ENCODE measurements around the gene TLE4. TPM values are rescaled to one million over a fixed set of nuclear protein-coding genes. Genes with fewer than 3 reads are reported as not detected.
A peak's percentile ranks its signal among the peaks of the same experiment; 100 is the strongest.
"Not testable (repeated sequence)": the region's sequence is repeated elsewhere in the genome, so short reads cannot be mapped to it uniquely, and the experiment has no call there.

Gene TLE4
- total RNA-seq, 8 experiments from 2014 or later, result 30.1 to 93.9 (median 56.2) TPM

DNA sequence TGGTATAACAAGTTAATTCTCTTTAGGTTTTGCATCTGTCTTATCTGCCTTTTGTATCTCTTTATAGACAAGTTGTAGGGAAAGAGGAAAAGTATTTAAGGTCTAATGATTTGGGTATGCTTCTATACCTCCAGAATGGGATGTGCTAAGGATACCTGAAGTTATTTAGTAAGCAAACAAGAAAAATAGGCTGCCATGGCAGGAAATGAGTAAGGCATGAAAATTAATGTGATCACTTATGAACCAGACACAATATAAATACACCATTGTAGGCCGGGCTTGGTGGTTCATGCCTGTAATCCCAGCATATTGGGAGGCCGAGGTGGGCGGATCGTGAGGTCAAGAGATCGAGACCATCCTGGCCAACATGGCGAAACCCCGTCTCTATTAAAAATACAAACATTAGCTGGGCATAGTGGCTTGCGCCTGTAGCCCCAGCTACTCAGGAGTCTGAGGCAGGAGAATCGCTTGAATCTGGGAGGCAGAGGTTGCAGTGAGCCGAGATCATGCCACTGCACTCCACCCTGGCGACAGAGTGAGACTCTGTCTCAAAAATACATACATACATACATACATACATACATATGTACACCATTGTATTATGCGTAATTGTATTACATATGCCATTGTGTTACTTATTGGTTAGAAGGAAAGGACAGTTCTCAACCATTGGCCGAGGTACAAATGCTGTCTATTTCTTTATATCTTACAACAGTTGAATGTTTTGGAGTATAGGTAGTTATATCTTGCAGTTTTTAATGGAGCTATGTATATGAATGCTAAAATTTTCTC is 83.0 kb downstream of the TLE4 start:
- H3K27ac ChIP-seq; H3K4me3 ChIP-seq; in situ Hi-C loops (cut with MboI; ENCODE audit: low pct_unique_long_range_greater_than_20kb in 2 of 9, low sequenced_read_pairs in 9 of 9, unreplicated experiment in 9 of 9): not testable (repeated sequence)
- H3K4me1 ChIP-seq (replicated peaks in 1 of 2), result peaks cover 10 to 30% of the 10 kb centered on the region in 2 donors
- ATAC-seq (replicated peaks in 6 of 8), result peak in 3 of 8 experiments; percentile 58 to 85 (median 65)
- WGBS, 10 experiments, result 0 to 100% (median 85%) methylated on average over 1 to 12 of the region's 13 CpGs; no CpG with 5 or more reads in 1 of the 10 experiments

DNA sequence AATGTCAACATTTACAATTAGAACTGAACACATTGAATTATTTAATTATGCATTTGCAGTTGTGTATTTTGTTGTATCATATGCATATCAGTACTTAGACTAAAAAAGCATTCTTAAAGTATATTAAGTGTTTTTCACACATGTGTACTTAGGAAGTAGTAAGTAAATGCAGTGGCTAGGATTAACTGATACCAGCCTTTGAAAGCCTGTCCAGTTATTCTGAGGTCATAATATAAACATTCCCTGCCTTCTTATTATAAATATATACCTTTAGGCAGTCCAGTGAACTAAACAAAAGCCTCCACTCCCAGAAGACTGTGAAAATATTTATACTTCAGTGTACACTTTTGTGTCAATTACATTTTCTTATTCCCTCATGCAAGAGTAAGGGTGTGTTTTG is 83.8 kb downstream of the TLE4 start:
- H3K4me1 ChIP-seq (replicated peaks in 1 of 2), result peaks cover 10 to 29% of the 10 kb centered on the region in 2 donors
- in situ Hi-C loops (cut with MboI; ENCODE audit: low pct_unique_long_range_greater_than_20kb in 2 of 9, low sequenced_read_pairs in 9 of 9, unreplicated experiment in 9 of 9), result no loop called here
- H3K4me3 ChIP-seq, result no peak overlapping the region
- no peak overlapping the region for H3K27ac ChIP-seq
- ATAC-seq (replicated peaks in 6 of 8), result peak in 3 of 8 experiments; percentile 65 to 80 (median 73)

DNA sequence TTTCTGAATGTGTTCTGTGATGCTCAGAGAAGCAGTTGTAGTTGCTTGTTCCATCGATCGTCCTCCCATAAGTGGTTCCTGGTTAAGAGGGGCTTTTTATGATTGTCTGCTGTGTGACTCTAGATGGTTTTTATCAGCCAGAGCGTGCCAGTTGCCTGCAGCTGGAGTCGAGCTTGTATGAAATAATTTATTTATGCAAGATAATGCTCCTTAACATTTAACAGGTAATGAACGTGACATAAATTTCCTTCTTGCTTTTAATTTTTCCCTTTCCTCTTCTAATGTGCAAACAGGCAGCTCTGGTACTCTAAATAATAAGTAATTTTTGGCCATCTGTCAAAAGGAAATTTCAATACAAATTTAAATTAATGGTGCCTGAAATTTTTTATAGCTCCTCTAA is 84.4 kb downstream of the TLE4 start:
- 60 to 97% (median 90%) methylated on average over 2 to 5 of the region's 5 CpGs; no CpG with 5 or more reads in 2 of the 10 experiments for WGBS, 10 experiments
- ATAC-seq (replicated peaks in 6 of 8), result peak in 2 of 8 experiments; percentile 28 to 53
- H3K27ac ChIP-seq, result no peak overlapping the region
- H3K4me1 ChIP-seq (replicated peaks in 1 of 2), result peaks cover 6 to 29% of the 10 kb centered on the region in 2 donors
- in situ Hi-C loops (cut with MboI; ENCODE audit: low pct_unique_long_range_greater_than_20kb in 2 of 9, low sequenced_read_pairs in 9 of 9, unreplicated experiment in 9 of 9), result no loop called here
- no peak overlapping the region for H3K4me3 ChIP-seq

DNA sequence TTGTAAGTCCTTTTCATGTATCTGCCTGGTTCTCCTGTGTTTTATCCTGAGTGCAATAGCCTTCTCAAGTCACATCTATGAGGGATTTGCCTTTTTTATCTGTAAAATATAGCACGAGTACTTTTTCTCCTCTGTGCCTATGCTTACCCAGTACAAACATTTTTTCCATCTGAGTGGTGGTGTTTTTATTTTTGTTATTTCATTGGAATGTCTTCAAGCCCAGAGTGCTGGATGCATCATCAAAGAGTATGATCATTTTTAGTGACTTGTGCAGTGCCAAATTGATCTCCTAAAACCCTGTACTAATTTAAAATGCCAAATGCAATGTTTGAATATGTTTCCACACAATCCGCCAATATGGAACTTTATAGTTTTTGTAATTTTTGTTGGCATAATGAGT is 86.1 kb downstream of the TLE4 start:
- Histone ChIP-seq H3K4me3 (no peak overlapping the region), H3K27ac (no peak overlapping the region), H3K4me1 (replicated peaks in 1 of 2) (peaks cover 16 to 41% of the 10 kb centered on the region in 2 donors)
- WGBS, 10 experiments, result 14 to 100% (median 86%) methylated on average over 1 to 2 of the region's 2 CpGs
- in situ Hi-C loops (cut with MboI; ENCODE audit: low pct_unique_long_range_greater_than_20kb in 2 of 9, low sequenced_read_pairs in 9 of 9, unreplicated experiment in 9 of 9), result no loop called here
- no peak for ATAC-seq (replicated peaks in 6 of 8)

DNA sequence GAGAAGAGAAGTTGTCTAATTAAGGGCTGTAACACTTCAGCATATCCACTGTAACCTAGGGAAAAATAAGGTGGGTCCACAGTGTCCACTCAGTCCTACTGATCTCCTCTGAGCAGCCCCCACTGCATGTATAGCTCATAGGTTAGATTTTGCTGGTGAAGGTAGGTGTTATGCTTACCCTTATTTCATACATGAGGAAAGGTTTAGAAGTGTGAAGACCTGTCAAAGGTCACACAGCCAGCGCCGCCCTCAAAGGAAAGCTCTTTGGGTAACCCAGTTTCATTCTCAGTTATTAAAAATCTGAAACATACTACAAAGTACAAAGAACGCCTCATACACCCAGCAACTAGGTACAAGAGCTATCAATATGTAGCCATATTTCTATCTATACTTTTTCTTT is 87.2 kb downstream of the TLE4 start:
- WGBS, 10 experiments, result 92 to 100% (median 100%) methylated on average over 1 to 3 of the region's 3 CpGs; no CpG with 5 or more reads in 1 of the 10 experiments
- ATAC-seq (replicated peaks in 6 of 8), result no peak
- H3K4me1 ChIP-seq (replicated peaks in 1 of 2), result peaks cover 23 to 49% of the 10 kb centered on the region in 2 donors
- no peak overlapping the region for H3K4me3 ChIP-seq
- H3K27ac ChIP-seq, result no peak overlapping the region
- in situ Hi-C loops (cut with MboI; ENCODE audit: low pct_unique_long_range_greater_than_20kb in 2 of 9, low sequenced_read_pairs in 9 of 9, unreplicated experiment in 9 of 9), result no loop called here

DNA sequence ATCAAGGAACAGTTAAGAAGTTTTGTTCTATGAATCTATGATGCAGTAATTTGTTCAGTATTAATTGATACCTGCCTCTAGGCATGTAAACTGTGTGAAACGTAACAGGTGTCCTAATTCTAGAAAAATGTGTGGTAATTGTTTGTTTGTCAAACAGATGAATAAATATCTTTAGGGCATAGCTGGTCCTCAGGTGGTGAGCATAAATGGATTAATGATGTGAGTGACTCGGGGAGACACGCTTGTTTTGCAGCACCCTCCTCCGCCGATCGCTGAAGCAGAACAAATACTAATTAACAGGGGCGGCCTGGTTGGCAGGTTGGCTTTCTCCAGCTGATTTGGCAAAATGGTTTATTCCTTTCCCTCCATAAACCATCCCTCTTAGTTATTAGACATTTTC is 88.8 kb downstream of the TLE4 start:
- no peak for ATAC-seq (replicated peaks in 6 of 8)
- Histone ChIP-seq H3K4me3 (no peak overlapping the region), H3K27ac (no peak overlapping the region), H3K4me1 (replicated peaks in 1 of 2) (peaks cover 39 to 63% of the 10 kb centered on the region in 2 donors)
- in situ Hi-C loops (cut with MboI; ENCODE audit: low pct_unique_long_range_greater_than_20kb in 2 of 9, low sequenced_read_pairs in 9 of 9, unreplicated experiment in 9 of 9), result no loop called here
- 28 to 98% (median 71%) methylated on average over 3 to 7 of the region's 7 CpGs for WGBS, 10 experiments

DNA sequence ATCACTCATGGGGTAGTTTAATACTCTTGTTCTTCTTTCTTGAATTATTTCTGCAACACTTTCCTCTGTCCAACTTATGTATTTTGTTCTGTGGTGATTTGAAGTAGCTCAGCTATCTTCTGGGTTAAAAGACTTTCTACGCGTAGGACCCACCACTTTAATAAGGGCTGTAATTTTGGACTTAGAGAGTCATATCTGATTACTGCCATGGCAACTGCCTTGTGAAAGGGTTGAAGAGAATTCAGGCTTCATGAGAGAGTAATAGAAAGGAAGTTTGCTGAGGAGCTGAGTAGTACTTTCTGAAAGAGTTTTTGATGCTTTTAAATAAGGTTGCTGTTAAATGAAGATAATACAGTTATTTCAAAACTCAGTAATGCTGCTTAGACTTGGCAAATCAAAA is 89.5 kb downstream of the TLE4 start:
- Histone ChIP-seq H3K4me3 (no peak overlapping the region), H3K27ac (no peak overlapping the region), H3K4me1 (replicated peaks in 1 of 2) (peaks cover 41 to 63% of the 10 kb centered on the region in 2 donors)
- in situ Hi-C loops (cut with MboI; ENCODE audit: low pct_unique_long_range_greater_than_20kb in 2 of 9, low sequenced_read_pairs in 9 of 9, unreplicated experiment in 9 of 9), result no loop called here
- 54 to 100% (median 83%) methylated on average over 2 of the region's 2 CpGs; no CpG with 5 or more reads in 3 of the 10 experiments for WGBS, 10 experiments
- ATAC-seq (replicated peaks in 6 of 8), result no peak

DNA sequence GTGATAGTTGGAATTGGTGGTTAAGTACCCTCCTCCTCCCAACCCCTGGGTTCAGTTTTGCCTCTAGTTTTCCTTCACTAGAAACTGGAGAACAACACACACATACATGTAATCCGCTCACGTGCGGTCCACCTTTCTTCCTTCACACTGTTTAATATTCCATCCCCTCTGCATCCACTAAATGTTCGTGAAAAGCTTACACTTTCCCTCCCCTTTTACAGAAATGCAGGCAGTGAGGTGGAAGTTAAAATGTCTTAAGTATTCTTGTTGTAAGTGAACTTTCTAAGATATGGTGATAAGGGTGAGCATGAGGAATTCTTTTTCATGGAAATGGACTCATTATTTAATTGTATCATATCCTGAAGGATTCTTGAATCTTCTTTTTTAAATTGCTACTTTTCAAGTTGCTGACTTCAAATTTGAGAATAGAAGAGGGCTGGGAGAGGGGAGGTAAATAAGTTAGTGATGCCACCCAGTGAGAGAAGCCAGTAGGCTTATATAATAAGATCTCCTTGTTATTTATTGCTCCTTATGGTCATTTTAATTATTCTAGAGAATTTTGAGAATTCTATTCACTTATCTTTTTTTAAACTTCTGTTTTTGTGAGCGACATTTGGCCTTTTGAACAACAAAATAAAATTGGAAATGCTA is 90.2 kb downstream of the TLE4 start:
- peak in 1 of 8 experiments; percentile 2 for ATAC-seq (replicated peaks in 6 of 8)
- 11 to 78% (median 50%) methylated on average over 2 to 5 of the region's 5 CpGs; no CpG with 5 or more reads in 1 of the 10 experiments for WGBS, 10 experiments
- peak overlapping the region in 1 of 2 donors; percentile 9 for H3K27ac ChIP-seq
- peaks cover 45 to 58% of the 10 kb centered on the region in 2 donors for H3K4me1 ChIP-seq (replicated peaks in 1 of 2)
- H3K4me3 ChIP-seq, result no peak overlapping the region
- in situ Hi-C loops (cut with MboI; ENCODE audit: low pct_unique_long_range_greater_than_20kb in 2 of 9, low sequenced_read_pairs in 9 of 9, unreplicated experiment in 9 of 9), result no loop called here

DNA sequence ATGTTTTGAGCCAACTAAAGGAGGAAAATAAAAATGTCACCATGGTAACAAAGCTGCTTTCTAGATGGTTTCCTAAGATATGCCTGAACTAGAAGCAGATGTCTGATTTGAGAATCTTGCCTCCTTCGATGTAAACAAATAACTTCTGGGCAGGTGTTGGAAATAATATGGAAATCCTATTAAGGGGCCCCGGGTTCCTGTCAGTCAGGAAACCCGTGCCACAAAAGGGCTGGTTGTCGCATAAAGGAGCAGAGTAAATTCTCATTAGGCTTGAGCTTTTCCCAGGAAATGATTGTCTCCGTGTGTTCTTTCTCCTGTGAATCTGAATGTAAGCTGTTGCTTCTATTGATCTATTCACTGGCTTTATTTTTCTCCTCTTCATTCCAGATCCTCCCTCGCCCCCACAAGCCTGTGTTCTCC is 90.8 kb downstream of the TLE4 start:
- H3K4me1 ChIP-seq (replicated peaks in 1 of 2), result peaks cover 49 to 60% of the 10 kb centered on the region in 2 donors
- ATAC-seq (replicated peaks in 6 of 8), result peak; percentile 10 to 29 (median 18)
- H3K4me3 ChIP-seq, result peak overlapping the region in 1 of 5 donors; percentile 19
- 0 to 23% (median 0%) methylated on average over 1 to 4 of the region's 6 CpGs; no CpG with 5 or more reads in 1 of the 10 experiments for WGBS, 10 experiments
- no peak overlapping the region for H3K27ac ChIP-seq
- in situ Hi-C loops (cut with MboI; ENCODE audit: low pct_unique_long_range_greater_than_20kb in 2 of 9, low sequenced_read_pairs in 9 of 9, unreplicated experiment in 9 of 9), result no loop called here

DNA sequence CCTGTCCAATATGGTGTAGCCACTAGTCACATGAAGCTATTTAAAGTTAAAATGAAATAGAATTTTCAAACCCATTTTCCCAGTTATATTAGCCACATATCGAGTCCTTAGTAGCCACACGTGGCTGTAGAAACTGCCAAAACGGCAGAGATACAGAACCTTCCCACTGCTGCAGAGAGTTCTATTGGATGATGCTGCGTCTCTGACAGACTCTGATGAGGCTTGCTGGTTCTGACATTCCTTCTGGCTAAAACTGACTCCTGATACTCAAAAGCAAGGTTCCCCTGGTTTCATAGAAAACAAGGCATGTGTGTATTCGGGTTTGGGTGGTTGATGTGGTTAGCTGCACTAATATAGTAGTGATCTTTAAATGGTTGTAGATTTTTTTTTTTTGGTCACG is 91.5 kb downstream of the TLE4 start:
- 0 to 100% (median 13%) methylated on average over 1 to 4 of the region's 6 CpGs; no CpG with 5 or more reads in 3 of the 10 experiments for WGBS, 10 experiments
- peak in 4 of 8 experiments; percentile 13 to 22 (median 16) for ATAC-seq (replicated peaks in 6 of 8)
- in situ Hi-C loops (cut with MboI; ENCODE audit: low pct_unique_long_range_greater_than_20kb in 2 of 9, low sequenced_read_pairs in 9 of 9, unreplicated experiment in 9 of 9), result no loop called here
- Histone ChIP-seq H3K4me1 (replicated peaks in 1 of 2) (peaks cover 56 to 67% of the 10 kb centered on the region in 2 donors), H3K4me3 (peak overlapping the region; percentile 3 to 19 (median 7)), H3K27ac (peak overlapping the region; percentile 12 to 15)

DNA sequence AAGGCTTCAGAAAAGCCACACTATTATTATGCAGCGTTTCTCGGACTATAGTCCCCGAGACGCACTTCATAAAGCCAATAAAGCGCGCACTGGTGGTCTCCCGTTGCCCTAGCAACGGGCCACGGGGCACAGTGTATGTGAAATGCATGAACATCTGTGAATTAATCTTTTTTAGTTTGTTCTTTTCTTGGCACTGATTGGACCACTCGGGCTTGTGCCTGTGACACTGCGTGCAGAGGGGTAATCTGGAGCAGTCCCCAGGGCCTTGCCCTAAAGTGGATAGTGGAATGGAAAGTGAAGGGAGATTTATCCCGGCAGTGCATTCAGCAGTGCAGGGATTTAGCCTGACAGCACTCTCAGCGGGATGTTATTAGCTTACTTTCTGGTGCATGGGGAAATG is 92.1 kb downstream of the TLE4 start:
- 0 to 80% (median 2%) methylated on average over 1 to 9 of the region's 13 CpGs; no CpG with 5 or more reads in 4 of the 10 experiments for WGBS, 10 experiments
- Histone ChIP-seq H3K4me1 (replicated peaks in 1 of 2) (peaks cover 61 to 73% of the 10 kb centered on the region in 2 donors), H3K4me3 (peak overlapping the region; percentile 3 to 19 (median 7)), H3K27ac (no peak overlapping the region)
- in situ Hi-C loops (cut with MboI; ENCODE audit: low pct_unique_long_range_greater_than_20kb in 2 of 9, low sequenced_read_pairs in 9 of 9, unreplicated experiment in 9 of 9), result no loop called here
- peak in 7 of 8 experiments; percentile 8 to 86 (median 75) for ATAC-seq (replicated peaks in 6 of 8)

DNA sequence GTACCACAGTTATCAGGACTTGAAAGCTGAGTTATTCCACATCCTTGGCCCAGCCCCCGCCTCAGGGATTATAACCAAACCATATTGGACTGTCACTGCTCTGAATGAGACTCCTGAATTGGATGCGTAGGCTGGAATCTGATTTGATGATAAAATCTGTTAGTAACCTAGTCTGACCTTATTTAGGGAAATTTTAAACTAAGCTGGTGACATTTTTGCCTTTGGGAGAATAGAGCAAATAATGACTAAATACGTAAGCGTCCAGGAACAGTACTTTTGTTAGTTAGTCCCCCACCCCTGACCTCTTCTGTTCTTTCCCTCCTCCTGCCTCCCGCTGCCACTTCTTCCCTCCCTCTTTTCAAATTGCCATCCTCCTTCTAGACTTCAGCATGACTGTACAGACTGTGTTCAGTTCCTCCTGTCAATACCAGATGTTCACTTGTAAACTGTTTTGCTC is 92.6 kb downstream of the TLE4 start:
- Histone ChIP-seq H3K4me1 (replicated peaks in 1 of 2) (peaks cover 66 to 78% of the 10 kb centered on the region in 2 donors), H3K27ac (no peak overlapping the region), H3K4me3 (peak overlapping the region in 2 of 5 donors; percentile 7 to 19)
- peak in 7 of 8 experiments; percentile 11 to 63 (median 25) for ATAC-seq (replicated peaks in 6 of 8)
- in situ Hi-C loops (cut with MboI; ENCODE audit: low pct_unique_long_range_greater_than_20kb in 2 of 9, low sequenced_read_pairs in 9 of 9, unreplicated experiment in 9 of 9), result no loop called here
- 0 to 41% (median 7%) methylated on average over 1 to 5 of the region's 5 CpGs; no CpG with 5 or more reads in 1 of the 10 experiments for WGBS, 10 experiments

DNA sequence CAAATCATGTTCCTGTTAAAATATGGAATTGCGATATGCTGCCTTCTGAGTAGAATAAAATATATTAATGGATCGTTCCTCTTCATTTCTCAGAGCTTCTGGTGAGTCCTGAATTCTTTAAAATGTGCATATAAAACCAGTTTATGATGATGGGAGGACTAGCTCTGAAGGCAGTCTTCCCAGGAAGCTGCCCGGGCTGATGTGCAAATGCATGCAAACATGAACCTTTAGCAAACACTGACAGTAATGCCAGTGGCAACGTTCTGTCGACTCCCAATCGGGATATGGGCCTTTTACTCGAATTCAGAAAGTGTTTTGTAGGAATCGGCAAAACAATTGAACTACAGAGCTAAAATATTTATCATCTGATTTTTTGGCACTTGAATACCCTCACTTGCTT is 93.6 kb downstream of the TLE4 start:
- Histone ChIP-seq H3K4me1 (replicated peaks in 1 of 2) (peaks cover 70 to 81% of the 10 kb centered on the region in 2 donors), H3K4me3 (no peak overlapping the region), H3K27ac (no peak overlapping the region)
- peak in 3 of 8 experiments; percentile 58 to 76 (median 66) for ATAC-seq (replicated peaks in 6 of 8)
- in situ Hi-C loops (cut with MboI; ENCODE audit: low pct_unique_long_range_greater_than_20kb in 2 of 9, low sequenced_read_pairs in 9 of 9, unreplicated experiment in 9 of 9), result no loop called here
- 0 to 60% (median 7%) methylated on average over 3 to 8 of the region's 8 CpGs for WGBS, 10 experiments
